ENCODE data around the gene CDV3. TPM values are rescaled to one million over a fixed set of nuclear protein-coding genes. Genes with fewer than 3 reads are reported as not detected.
"Not testable (repeated sequence)": the region's sequence is repeated elsewhere in the genome, so short reads cannot be mapped to it uniquely, and the experiment has no call there.

Gene CDV3
- total RNA-seq, 1 donor from 2014 or later, result 144 TPM

GRCh38 chr3:133549565-133549964 is 23.9 kb upstream of the CDV3 start:
- Mint-ChIP-seq H3K4me1 (ENCODE audit: unreplicated experiment) (no peaks in the 10 kb centered on the region), H3K9me3 (ENCODE audit: unreplicated experiment) (no peaks in the 10 kb centered on the region), H3K27ac (ENCODE audit: unreplicated experiment) (no peak overlapping the region), H3K36me3 (ENCODE audit: low read depth, unreplicated experiment) (no peaks in the 10 kb centered on the region), H3K4me3 (ENCODE audit: unreplicated experiment) (no peak overlapping the region), H3K27me3 (ENCODE audit: unreplicated experiment) (no peaks in the 10 kb centered on the region)
- TF ChIP-seq CTCF (IDR thresholded peaks at IDR 0.05; ENCODE audit: unreplicated experiment), result no peak
- DNase-seq (ENCODE audit: low spot score), result no peak

GRCh38 chr3:133551589-133551988 is 21.9 kb upstream of the CDV3 start:
- not testable (repeated sequence) for H3K27ac Mint-ChIP-seq (ENCODE audit: unreplicated experiment); H3K9me3 Mint-ChIP-seq (ENCODE audit: unreplicated experiment); H3K27me3 Mint-ChIP-seq (ENCODE audit: unreplicated experiment); H3K36me3 Mint-ChIP-seq (ENCODE audit: low read depth, unreplicated experiment); DNase-seq (ENCODE audit: low spot score); H3K4me1 Mint-ChIP-seq (ENCODE audit: unreplicated experiment); H3K4me3 Mint-ChIP-seq (ENCODE audit: unreplicated experiment)

GRCh38 chr3:133561679-133562078 is 11.8 kb upstream of the CDV3 start:
- H3K27me3 Mint-ChIP-seq (ENCODE audit: unreplicated experiment), result peaks cover 1% of the 10 kb centered on the region
- no peak for TF ChIP-seq CTCF (IDR thresholded peaks at IDR 0.05; ENCODE audit: unreplicated experiment)
- H3K4me3 Mint-ChIP-seq (ENCODE audit: unreplicated experiment), result no peak overlapping the region
- no peak for DNase-seq (ENCODE audit: low spot score)
- H3K9me3 Mint-ChIP-seq (ENCODE audit: unreplicated experiment), result no peaks in the 10 kb centered on the region
- H3K27ac Mint-ChIP-seq (ENCODE audit: unreplicated experiment), result no peak overlapping the region
- H3K4me1 Mint-ChIP-seq (ENCODE audit: unreplicated experiment), result peaks cover 5% of the 10 kb centered on the region
- no peaks in the 10 kb centered on the region for H3K36me3 Mint-ChIP-seq (ENCODE audit: low read depth, unreplicated experiment)

GRCh38 chr3:133562376-133562775 is 11.1 kb upstream of the CDV3 start:
- Mint-ChIP-seq H3K4me3 (ENCODE audit: unreplicated experiment) (no peak overlapping the region), H3K4me1 (ENCODE audit: unreplicated experiment) (peaks cover 5% of the 10 kb centered on the region), H3K36me3 (ENCODE audit: low read depth, unreplicated experiment) (no peaks in the 10 kb centered on the region), H3K27me3 (ENCODE audit: unreplicated experiment) (peaks cover 1% of the 10 kb centered on the region), H3K27ac (ENCODE audit: unreplicated experiment) (no peak overlapping the region), H3K9me3 (ENCODE audit: unreplicated experiment) (no peaks in the 10 kb centered on the region)
- no peak for TF ChIP-seq CTCF (IDR thresholded peaks at IDR 0.05; ENCODE audit: unreplicated experiment)
- DNase-seq (ENCODE audit: low spot score), result no peak

GRCh38 chr3:133563186-133563591 is 10.3 kb upstream of the CDV3 start:
- H3K4me3 Mint-ChIP-seq (ENCODE audit: unreplicated experiment), result no peak overlapping the region
- no peaks in the 10 kb centered on the region for H3K9me3 Mint-ChIP-seq (ENCODE audit: unreplicated experiment)
- DNase-seq (ENCODE audit: low spot score), result no peak
- H3K36me3 Mint-ChIP-seq (ENCODE audit: low read depth, unreplicated experiment), result no peaks in the 10 kb centered on the region
- no peak overlapping the region for H3K27ac Mint-ChIP-seq (ENCODE audit: unreplicated experiment)
- H3K4me1 Mint-ChIP-seq (ENCODE audit: unreplicated experiment), result peaks cover 5% of the 10 kb centered on the region
- no peak for TF ChIP-seq CTCF (IDR thresholded peaks at IDR 0.05; ENCODE audit: unreplicated experiment)
- H3K27me3 Mint-ChIP-seq (ENCODE audit: unreplicated experiment), result peaks cover 1% of the 10 kb centered on the region

- no peak for TF ChIP-seq CTCF (IDR thresholded peaks at IDR 0.05; ENCODE audit: unreplicated experiment)
- Mint-ChIP-seq H3K27ac (ENCODE audit: unreplicated experiment) (no peak overlapping the region), H3K27me3 (ENCODE audit: unreplicated experiment) (peaks cover 1% of the 10 kb centered on the region), H3K36me3 (ENCODE audit: low read depth, unreplicated experiment) (no peaks in the 10 kb centered on the region), H3K9me3 (ENCODE audit: unreplicated experiment) (no peaks in the 10 kb centered on the region), H3K4me3 (ENCODE audit: unreplicated experiment) (no peak overlapping the region), H3K4me1 (ENCODE audit: unreplicated experiment) (peaks cover 5% of the 10 kb centered on the region)
- no peak for DNase-seq (ENCODE audit: low spot score)
Observed at GRCh38 chr3:133563816-133564215, 9.7 kb upstream of the CDV3 start.

Measured in endothelial cell (in vitro differentiated cells).